ENCODE data around the gene PDGFD. TPM values are rescaled to one million over a fixed set of nuclear protein-coding genes. Genes with fewer than 3 reads are reported as not detected.

PDGFD gene
- total RNA-seq, 2 donors from 2014 or later, result 2.3 to 4.8 TPM

DNA sequence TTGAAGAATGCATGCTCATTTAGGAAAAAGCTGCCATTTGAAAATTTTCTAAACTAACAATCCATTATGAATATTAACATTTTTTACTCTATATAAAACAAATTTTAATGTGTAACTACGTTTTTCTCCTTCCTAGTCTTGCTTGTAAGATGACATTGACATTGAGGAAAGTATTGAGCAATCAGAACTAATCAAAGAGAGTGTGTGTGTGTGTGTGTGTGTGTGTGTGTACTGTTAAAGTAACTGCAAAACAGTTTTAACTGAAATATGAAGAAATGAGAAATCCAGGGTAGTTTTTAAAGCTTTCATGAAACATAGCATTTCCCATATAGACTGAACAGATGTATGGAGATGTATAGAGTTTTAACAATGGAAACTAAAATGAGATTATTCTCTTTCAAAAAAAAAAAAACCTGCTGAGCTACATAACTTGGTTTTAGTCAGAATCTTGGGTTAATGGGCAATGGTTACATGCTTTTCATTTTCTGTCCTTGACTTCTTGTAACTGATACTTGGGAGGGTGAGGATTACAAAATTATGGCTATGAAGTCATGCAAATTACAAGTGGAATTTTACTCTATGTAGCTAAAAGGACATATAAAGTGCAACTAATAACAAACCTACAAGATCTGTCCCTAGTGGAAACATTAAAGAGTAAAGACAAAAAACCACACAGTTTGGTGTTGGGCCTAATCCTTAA, 2.0 kb downstream of the PDGFD start:
- H3K27me3 ChIP-seq (ENCODE audit: control insufficient read depth, insufficient read depth, low read length, poor library complexity, severe bottlenecking), result no peaks in the 10 kb centered on the region
- no peaks in the 10 kb centered on the region for H3K4me1 ChIP-seq (ENCODE audit: control insufficient read depth, insufficient read depth, low read length)
- Mint-ChIP-seq H3K9me3 (no peaks in the 10 kb centered on the region), H3K27ac (no peak overlapping the region), H3K4me1 (peaks cover 18% of the 10 kb centered on the region), H3K27me3 (ENCODE audit: insufficient read depth) (peaks cover 3% of the 10 kb centered on the region), H3K4me3 (no peak overlapping the region), H3K36me3 (ENCODE audit: low read depth) (no peaks in the 10 kb centered on the region)
- H3K9me3 ChIP-seq (ENCODE audit: control insufficient read depth, low read length), result no peaks in the 10 kb centered on the region
- TF ChIP-seq, protein P1, sequence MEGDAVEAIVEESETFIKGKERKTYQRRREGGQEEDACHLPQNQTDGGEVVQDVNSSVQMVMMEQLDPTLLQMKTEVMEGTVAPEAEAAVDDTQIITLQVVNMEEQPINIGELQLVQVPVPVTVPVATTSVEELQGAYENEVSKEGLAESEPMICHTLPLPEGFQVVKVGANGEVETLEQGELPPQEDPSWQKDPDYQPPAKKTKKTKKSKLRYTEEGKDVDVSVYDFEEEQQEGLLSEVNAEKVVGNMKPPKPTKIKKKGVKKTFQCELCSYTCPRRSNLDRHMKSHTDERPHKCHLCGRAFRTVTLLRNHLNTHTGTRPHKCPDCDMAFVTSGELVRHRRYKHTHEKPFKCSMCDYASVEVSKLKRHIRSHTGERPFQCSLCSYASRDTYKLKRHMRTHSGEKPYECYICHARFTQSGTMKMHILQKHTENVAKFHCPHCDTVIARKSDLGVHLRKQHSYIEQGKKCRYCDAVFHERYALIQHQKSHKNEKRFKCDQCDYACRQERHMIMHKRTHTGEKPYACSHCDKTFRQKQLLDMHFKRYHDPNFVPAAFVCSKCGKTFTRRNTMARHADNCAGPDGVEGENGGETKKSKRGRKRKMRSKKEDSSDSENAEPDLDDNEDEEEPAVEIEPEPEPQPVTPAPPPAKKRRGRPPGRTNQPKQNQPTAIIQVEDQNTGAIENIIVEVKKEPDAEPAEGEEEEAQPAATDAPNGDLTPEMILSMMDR (conservative IDR thresholded peaks at IDR 0.05), result no peak
- no peak overlapping the region for H3K27ac ChIP-seq (ENCODE audit: low read depth, low read length)
- WGBS, 2 experiments (ENCODE audit: insufficient coverage in 1 of 2, insufficient read length in 1 of 2), result 80% methylated on average over 1 of the region's 1 CpG
- no peak for DNase-seq
- peak overlapping the region; percentile 93 for H3K4me3 ChIP-seq (ENCODE audit: low read length)
- H3K36me3 ChIP-seq (ENCODE audit: control insufficient read depth, insufficient read depth, low read length), result no peaks in the 10 kb centered on the region
- no peak overlapping the region for H3K9ac ChIP-seq (ENCODE audit: extremely low read depth, low read length, poor library complexity, severe bottlenecking)

DNA sequence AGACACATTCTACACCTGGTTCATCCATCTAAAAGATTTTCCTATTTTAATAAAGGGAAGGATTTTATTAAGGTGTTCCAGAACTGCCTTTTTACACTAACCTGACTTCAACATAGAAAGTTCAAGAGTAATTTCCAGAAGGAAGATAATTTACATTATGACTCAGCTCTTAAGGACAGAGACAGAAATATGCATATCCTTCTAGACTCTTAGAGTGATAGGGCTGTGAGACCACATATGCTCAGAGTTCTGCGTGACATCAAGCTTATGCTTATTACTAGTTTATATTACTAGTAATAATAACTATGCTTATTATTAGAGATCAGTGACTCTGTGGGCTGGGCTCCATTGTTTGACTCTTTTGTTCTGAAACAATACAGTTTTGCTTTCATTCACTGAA, 4.6 kb downstream of the PDGFD start:
- no peak for DNase-seq
- no peaks in the 10 kb centered on the region for H3K4me1 ChIP-seq (ENCODE audit: control insufficient read depth, insufficient read depth, low read length)
- no peak overlapping the region for H3K4me3 ChIP-seq (ENCODE audit: low read length)

DNA sequence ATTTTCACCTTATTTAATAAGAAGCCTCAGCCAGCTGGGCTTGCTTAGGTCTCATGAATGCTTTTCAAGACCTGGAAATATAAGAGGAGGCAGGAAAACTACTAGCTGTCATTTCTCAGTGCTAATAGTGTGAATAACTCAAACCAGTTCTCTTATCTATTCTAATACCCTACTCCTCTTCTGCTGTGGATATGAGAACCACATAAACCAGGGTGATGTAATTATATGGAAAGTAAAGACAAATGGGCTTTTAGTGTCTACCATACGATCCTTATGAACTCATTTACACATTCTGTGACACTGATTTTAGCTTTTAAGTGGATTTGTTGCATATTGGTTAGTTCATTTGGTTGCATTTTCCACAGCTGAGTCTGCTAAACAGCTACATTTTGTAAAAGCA, 8.6 kb downstream of the PDGFD start:
- TF ChIP-seq, protein P1 (conservative IDR thresholded peaks at IDR 0.05), result no peak
- no peaks in the 10 kb centered on the region for H3K36me3 Mint-ChIP-seq (ENCODE audit: low read depth)

More for the DNA sequence above, 4.6 kb downstream of the PDGFD start:
- Mint-ChIP-seq H3K27ac (no peak overlapping the region), H3K36me3 (ENCODE audit: low read depth) (no peaks in the 10 kb centered on the region), H3K4me1 (peaks cover 15% of the 10 kb centered on the region), H3K27me3 (ENCODE audit: insufficient read depth) (no peaks in the 10 kb centered on the region), H3K4me3 (no peak overlapping the region), H3K9me3 (no peaks in the 10 kb centered on the region)
- Histone ChIP-seq H3K27me3 (ENCODE audit: control insufficient read depth, insufficient read depth, low read length, poor library complexity, severe bottlenecking) (no peaks in the 10 kb centered on the region), H3K9ac (ENCODE audit: extremely low read depth, low read length, poor library complexity, severe bottlenecking) (no peak overlapping the region), H3K9me3 (ENCODE audit: control insufficient read depth, low read length) (no peaks in the 10 kb centered on the region), H3K27ac (ENCODE audit: low read depth, low read length) (no peak overlapping the region), H3K36me3 (ENCODE audit: control insufficient read depth, insufficient read depth, low read length) (no peaks in the 10 kb centered on the region)
- TF ChIP-seq, protein P1 (conservative IDR thresholded peaks at IDR 0.05), result no peak
- WGBS, 2 experiments (ENCODE audit: insufficient coverage in 1 of 2, insufficient read length in 1 of 2), result no CpG with 5 or more reads among the region's 1 CpG

More for the DNA sequence above, 8.6 kb downstream of the PDGFD start:
- peaks cover 3% of the 10 kb centered on the region for H3K4me1 ChIP-seq (ENCODE audit: control insufficient read depth, insufficient read depth, low read length)
- H3K27ac Mint-ChIP-seq, result no peak overlapping the region
- H3K4me3 Mint-ChIP-seq, result no peak overlapping the region
- peaks cover 8% of the 10 kb centered on the region for H3K9me3 ChIP-seq (ENCODE audit: control insufficient read depth, low read length)
- no peak overlapping the region for H3K9ac ChIP-seq (ENCODE audit: extremely low read depth, low read length, poor library complexity, severe bottlenecking)
- WGBS, 2 experiments (ENCODE audit: insufficient coverage in 1 of 2, insufficient read length in 1 of 2), result 100% methylated on average over 1 of the region's 1 CpG
- H3K27me3 Mint-ChIP-seq (ENCODE audit: insufficient read depth), result no peaks in the 10 kb centered on the region
- H3K4me1 Mint-ChIP-seq, result peaks cover 18% of the 10 kb centered on the region
- no peak overlapping the region for H3K27ac ChIP-seq (ENCODE audit: low read depth, low read length)
- no peaks in the 10 kb centered on the region for H3K36me3 ChIP-seq (ENCODE audit: control insufficient read depth, insufficient read depth, low read length)
- DNase-seq, result no peak
- H3K4me3 ChIP-seq (ENCODE audit: low read length), result no peak overlapping the region
- H3K9me3 Mint-ChIP-seq, result peaks cover 1% of the 10 kb centered on the region
- H3K27me3 ChIP-seq (ENCODE audit: control insufficient read depth, insufficient read depth, low read length, poor library complexity, severe bottlenecking), result no peaks in the 10 kb centered on the region
